Left colon (tissue), 2 donors: Measurements from ENCODE around the gene PHOX2A. TPM values are rescaled to one million over a fixed set of nuclear protein-coding genes. Genes with fewer than 3 reads are reported as not detected.

Experiments
- ATAC-seq: fragments of 200-7000 bp; cut with Tn5 transposase; one replicate; pipeline ENCODE4 v1.9.1; 2020; ENCODE audit warnings: mild to moderate bottlenecking, moderate library complexity
- DNase-seq, 2 donors: peaks; one replicate each; pipeline ENCODE4 v3.0.0-alpha.2; 2020
- intact Hi-C, 2 donors: fragments of 100-400 bp; cut with DNase I in 1 of 2; cut with micrococcal nuclease in 1 of 2; formaldehyde crosslinking; loops; one replicate each; pipeline versions ENCODE4 v1.11.2 to v1.14.0; 2022; cut with DNase I, micrococcal nuclease
- total RNA-seq, 2 donors: library from RNA; stranded (reverse); fragmentation: NEBNext Ultra II Directional; extraction: Animal tissue kit (Norgen Biotek cat#: 25700); gene quantifications; one replicate each; pipeline ENCODE4 v1.2.1, GENCODE V29; 2021
- donor health status: DM: no; HTN: no; CAD: no.
- donor health status: DM: yes; HTN: yes; CAD: no.

PHOX2A gene
- total RNA-seq, 2 donors from 2014 or later, result 0.61 to 0.89 TPM

- ATAC-seq (no peak), DNase-seq (no peak)
- intact Hi-C loops, result no loop called here
Observed at GRCh38 chr11:72236774-72237111, 7.2 kb downstream of the PHOX2A start.

- DNase-seq (no peak), ATAC-seq (no peak)
- intact Hi-C loops, result no loop called here
Observed at GRCh38 chr11:72236083-72236697, 7.8 kb downstream of the PHOX2A start.

DNA sequence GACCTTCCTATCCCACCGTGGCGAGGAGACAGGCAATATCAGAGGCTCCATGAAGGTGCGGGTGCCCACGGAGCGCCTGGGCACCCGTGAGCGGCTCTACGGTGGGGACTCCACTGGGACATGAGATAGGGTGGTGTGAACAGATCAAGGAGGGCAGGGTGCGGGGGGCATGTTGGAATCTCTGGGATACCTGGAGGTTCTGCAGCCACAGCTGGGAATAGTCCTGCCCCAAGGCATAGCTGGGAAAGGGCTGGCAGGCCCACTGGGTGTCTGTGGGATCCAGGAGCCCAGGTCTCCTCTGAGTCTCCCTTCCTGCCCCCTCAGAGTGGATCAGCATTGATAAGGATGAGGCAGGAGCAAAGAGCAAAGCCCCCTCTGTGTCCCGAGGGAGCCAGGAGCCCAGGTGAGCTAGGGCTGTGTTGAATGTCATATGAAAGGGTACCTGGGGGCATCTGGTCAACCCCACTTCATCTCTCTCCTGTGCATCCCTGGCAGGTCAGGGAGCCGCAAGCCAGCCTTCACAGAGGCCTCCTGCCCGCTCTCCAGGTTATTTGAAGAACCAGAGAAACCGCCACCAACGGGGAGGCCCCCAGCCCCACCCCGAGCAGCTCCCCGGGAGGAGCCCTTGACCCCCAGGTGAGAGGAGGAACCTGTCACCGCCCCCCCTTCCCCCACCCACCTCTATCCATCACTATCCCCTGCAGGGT, 8.5 kb downstream of the PHOX2A start:
- no peak for DNase-seq
- intact Hi-C loops, result no loop called here
- ATAC-seq, result no peak

DNA sequence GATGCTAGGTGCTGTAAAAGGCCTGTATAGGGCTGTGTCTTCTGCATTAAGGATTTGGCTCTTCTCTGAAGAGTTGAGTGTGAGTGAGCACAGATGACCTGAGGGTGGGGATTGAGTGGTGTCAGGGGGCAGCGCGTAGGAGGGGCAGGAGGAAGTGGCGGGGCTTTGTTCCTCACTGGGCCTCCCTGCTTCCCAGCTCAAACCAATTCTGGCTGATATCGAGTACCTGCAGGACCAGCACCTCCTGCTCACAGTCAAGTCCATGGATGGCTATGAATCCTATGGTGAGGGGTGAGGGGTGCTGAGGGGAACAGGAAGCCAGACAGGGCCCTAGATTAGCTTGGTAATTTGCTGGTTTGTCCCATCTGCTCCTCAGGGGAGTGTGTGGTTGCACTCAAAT, 9.1 kb downstream of the PHOX2A start:
- DNase-seq (no peak), ATAC-seq (no peak)
- intact Hi-C loops, result no loop called here

DNA sequence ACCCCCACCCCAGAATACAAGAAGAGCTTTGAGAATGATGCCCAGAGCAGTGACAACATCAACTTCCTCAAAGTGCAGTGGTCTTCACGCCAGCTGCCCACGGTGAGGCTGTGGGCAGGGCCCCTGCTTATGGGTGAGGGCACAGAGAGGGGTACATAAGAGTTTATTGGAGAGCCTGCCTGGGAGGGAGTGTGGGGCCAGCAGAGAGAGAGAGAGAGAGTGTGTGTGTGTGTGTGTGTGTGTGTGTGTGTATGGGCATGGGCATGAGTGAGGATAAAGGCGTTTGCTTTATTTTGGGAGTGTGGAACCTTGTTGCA, 9.5 kb downstream of the PHOX2A start:
- DNase-seq, result no peak
- no peak for ATAC-seq
- intact Hi-C loops, result no loop called here

GRCh38 chr11:72233773-72234513, 10.0 kb downstream of the PHOX2A start:
- ATAC-seq (no peak), DNase-seq (no peak)
- intact Hi-C loops, result no loop called here

- DNase-seq (no peak), ATAC-seq (no peak)
- intact Hi-C loops, result no loop called here
Observed at GRCh38 chr11:72233056-72233772, 10.8 kb downstream of the PHOX2A start.

DNA sequence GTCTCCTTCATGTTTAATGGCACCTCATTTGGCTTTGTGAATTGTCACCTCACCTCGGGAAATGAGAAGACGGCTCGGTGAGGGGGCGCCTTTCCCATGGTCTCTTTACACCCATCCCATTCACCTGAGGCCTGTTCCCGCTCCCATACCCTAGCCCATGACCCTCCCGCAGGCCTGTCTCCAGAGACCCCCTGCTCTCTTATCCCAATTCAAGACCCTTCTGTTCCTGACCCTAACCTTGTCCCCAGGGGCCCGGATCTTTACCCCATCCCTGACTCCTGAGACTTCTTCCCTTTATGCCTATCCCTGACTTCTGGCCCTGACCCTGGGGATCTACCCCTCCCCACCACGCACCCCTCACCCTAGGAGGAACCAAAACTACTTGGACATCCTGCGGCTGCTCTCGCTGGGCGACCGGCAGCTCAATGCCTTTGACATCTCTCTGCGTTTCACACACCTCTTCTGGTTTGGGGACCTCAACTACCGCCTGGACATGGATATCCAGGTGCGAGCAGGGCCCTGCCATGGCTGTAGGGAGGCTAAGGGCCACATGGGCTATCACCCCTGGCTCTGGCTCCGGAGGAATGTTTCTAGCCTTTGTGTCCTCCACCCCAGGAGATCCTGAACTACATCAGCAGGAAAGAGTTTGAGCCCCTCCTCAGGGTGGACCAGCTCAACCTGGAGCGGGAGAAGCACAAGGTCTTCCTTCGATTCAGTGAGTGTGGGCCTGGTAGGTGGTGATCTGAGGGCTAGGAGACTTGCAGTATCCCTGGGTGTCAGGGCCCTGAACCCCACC, 11.5 kb downstream of the PHOX2A start:
- DNase-seq, result no peak

GRCh38 chr11:72231396-72232259, 12.3 kb downstream of the PHOX2A start:
- ATAC-seq, result no peak
- DNase-seq, result no peak
- intact Hi-C loops, result no loop called here

More for the DNA sequence above, 11.5 kb downstream of the PHOX2A start:
- no peak for ATAC-seq
- intact Hi-C loops, result no loop called here

GRCh38 chr11:72230764-72231365, 13.1 kb downstream of the PHOX2A start:
- ATAC-seq (no peak), DNase-seq (no peak)
- intact Hi-C loops, result no loop called here

- ATAC-seq (no peak), DNase-seq (no peak)
- intact Hi-C loops, result no loop called here
Observed at GRCh38 chr11:72229925-72230763, 13.8 kb downstream of the PHOX2A start.

DNA sequence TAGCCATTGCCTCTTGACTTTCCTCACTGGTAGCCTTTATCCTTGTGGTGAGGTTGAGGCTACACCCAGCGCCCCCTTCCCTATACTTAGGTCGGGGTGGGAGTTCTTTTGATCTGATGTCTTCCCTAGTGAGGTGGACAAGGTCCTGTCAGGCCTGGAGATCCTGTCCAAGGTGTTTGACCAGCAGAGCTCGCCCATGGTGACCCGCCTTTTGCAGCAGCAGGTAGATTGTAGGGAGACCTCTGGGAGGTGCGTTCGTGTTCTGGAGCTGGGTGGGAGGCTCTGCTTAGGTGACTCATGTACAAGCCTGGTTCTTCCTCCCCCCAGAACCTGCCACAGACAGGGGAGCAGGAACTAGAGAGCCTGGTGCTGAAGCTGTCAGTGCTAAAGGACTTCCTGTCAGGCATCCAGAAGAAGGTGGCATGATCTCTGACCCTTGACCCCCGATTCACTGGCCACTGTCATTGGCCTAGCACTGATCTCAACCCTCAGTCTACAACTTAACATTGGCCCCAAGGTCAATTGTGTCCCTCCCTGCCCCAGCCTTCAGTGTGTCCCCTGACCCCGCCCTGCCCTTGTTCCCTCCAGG, 14.5 kb downstream of the PHOX2A start:
- DNase-seq (no peak), ATAC-seq (no peak)
- intact Hi-C loops, result no loop called here

- no peak for DNase-seq
- ATAC-seq, result no peak
Observed at GRCh38 chr11:72228844-72229231, 15.1 kb downstream of the PHOX2A start.

GRCh38 chr11:72228229-72228843, 15.6 kb downstream of the PHOX2A start:
- ATAC-seq (no peak), DNase-seq (no peak)
- intact Hi-C loops, result no loop called here

More at GRCh38 chr11:72228844-72229231, 15.1 kb downstream of the PHOX2A start:
- intact Hi-C loops, result no loop called here

- intact Hi-C loops, result no loop called here
- DNase-seq (no peak), ATAC-seq (no peak)
Observed at GRCh38 chr11:72227316-72228228, 16.4 kb downstream of the PHOX2A start.
